ENCODE data around the gene ERVV-1. TPM values are rescaled to one million over a fixed set of nuclear protein-coding genes. Genes with fewer than 3 reads are reported as not detected.

The ERVV-1 gene
- total RNA-seq, 1 donor from 2014 or later, result not detected

DNA sequence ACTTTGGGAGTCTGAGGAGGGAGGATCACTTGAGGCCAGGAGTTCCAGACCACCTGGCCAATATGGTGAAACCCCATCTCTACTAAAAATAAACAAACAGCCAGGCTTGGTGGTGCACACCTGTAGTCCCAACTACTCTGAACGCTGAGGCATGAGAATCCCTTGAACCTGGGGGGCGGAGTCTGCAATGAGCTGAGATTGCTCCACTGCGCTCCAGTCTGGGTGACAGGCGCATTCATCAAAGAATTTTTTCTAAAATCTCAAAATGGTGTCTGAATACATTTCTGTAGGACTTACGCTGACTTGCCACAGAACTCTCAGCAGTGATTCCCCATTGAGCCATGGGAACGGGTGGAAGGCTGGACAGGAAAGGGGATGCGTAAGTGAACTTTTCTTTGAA is 18.0 kb upstream of the ERVV-1 start:
- H3K4me3 ChIP-seq (ENCODE audit: insufficient read depth, low read depth, low read length), result no peak overlapping the region
- no peak for DNase-seq (ENCODE audit: low read depth)
- Mint-ChIP-seq H3K9me3 (ENCODE audit: unreplicated experiment) (no peaks in the 10 kb centered on the region), H3K4me3 (ENCODE audit: unreplicated experiment) (no peak overlapping the region), H3K36me3 (ENCODE audit: low read depth, unreplicated experiment) (peaks cover 6% of the 10 kb centered on the region), H3K27ac (ENCODE audit: unreplicated experiment) (no peak overlapping the region), H3K4me1 (ENCODE audit: low read depth, unreplicated experiment) (peaks cover 9% of the 10 kb centered on the region), H3K27me3 (ENCODE audit: low read depth, unreplicated experiment) (peaks cover 4% of the 10 kb centered on the region)
- TF ChIP-seq EZH2 (IDR thresholded peaks at IDR 0.05; ENCODE audit: insufficient read depth, low read length), result no peak
- TF ChIP-seq, protein P1, sequence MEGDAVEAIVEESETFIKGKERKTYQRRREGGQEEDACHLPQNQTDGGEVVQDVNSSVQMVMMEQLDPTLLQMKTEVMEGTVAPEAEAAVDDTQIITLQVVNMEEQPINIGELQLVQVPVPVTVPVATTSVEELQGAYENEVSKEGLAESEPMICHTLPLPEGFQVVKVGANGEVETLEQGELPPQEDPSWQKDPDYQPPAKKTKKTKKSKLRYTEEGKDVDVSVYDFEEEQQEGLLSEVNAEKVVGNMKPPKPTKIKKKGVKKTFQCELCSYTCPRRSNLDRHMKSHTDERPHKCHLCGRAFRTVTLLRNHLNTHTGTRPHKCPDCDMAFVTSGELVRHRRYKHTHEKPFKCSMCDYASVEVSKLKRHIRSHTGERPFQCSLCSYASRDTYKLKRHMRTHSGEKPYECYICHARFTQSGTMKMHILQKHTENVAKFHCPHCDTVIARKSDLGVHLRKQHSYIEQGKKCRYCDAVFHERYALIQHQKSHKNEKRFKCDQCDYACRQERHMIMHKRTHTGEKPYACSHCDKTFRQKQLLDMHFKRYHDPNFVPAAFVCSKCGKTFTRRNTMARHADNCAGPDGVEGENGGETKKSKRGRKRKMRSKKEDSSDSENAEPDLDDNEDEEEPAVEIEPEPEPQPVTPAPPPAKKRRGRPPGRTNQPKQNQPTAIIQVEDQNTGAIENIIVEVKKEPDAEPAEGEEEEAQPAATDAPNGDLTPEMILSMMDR (IDR thresholded peaks at IDR 0.05; ENCODE audit: insufficient read depth, low read depth, low read length), result no peak
- no peak overlapping the region for H3K9ac ChIP-seq (ENCODE audit: low read length)
- H3K4me1 ChIP-seq (ENCODE audit: insufficient read depth, low read length), result peaks cover 2% of the 10 kb centered on the region
- H2AFZ ChIP-seq (ENCODE audit: low read depth, low read length), result no peak overlapping the region
- no peaks in the 10 kb centered on the region for H3K79me2 ChIP-seq (ENCODE audit: insufficient read depth, low read length)
- no peak for FAIRE-seq
- no peaks in the 10 kb centered on the region for H4K20me1 ChIP-seq (ENCODE audit: insufficient read depth, low read length)
- no peaks in the 10 kb centered on the region for H3K27me3 ChIP-seq (ENCODE audit: insufficient read depth, low read length)
- no peak overlapping the region for H3K4me2 ChIP-seq (ENCODE audit: low read length)
- H3K9me3 ChIP-seq (ENCODE audit: insufficient read depth, low read depth, low read length), result no peaks in the 10 kb centered on the region
- no peaks in the 10 kb centered on the region for H3K36me3 ChIP-seq (ENCODE audit: insufficient read depth, low read length)
- no peak overlapping the region for H3K27ac ChIP-seq (ENCODE audit: low read depth, low read length)

DNA sequence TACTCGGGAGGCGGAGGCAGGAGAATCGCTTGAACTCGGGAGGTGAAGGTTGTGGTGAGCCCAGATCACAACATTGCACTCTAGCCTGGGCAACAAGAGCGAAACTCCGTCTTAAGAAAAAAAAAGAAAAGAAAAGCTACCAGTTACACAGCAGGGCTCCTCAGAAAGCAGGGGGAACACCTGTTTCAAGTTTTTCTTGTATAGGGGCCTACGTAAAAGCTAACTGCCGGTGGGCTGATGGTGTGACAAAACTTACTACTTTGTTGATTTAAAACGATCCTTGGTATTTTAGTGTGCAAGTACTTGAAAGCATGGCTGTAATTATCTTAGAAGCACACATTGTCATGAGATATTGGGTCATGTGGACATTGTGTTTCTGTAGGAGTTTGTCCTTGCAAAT is 15.7 kb upstream of the ERVV-1 start:
- H2AFZ ChIP-seq (ENCODE audit: low read depth, low read length), result no peak overlapping the region
- H3K9me3 Mint-ChIP-seq (ENCODE audit: unreplicated experiment), result no peaks in the 10 kb centered on the region
- no peaks in the 10 kb centered on the region for H3K9me3 ChIP-seq (ENCODE audit: insufficient read depth, low read depth, low read length)
- H3K27me3 ChIP-seq (ENCODE audit: insufficient read depth, low read length), result no peaks in the 10 kb centered on the region
- H3K4me1 ChIP-seq (ENCODE audit: insufficient read depth, low read length), result no peaks in the 10 kb centered on the region
- no peak overlapping the region for H3K4me2 ChIP-seq (ENCODE audit: low read length)
- H3K27me3 Mint-ChIP-seq (ENCODE audit: low read depth, unreplicated experiment), result peaks cover 4% of the 10 kb centered on the region
- no peak overlapping the region for H3K4me3 ChIP-seq (ENCODE audit: insufficient read depth, low read depth, low read length)
- H3K4me1 Mint-ChIP-seq (ENCODE audit: low read depth, unreplicated experiment), result no peaks in the 10 kb centered on the region
- FAIRE-seq (no peak), DNase-seq (ENCODE audit: low read depth) (no peak)
- H3K9ac ChIP-seq (ENCODE audit: low read length), result no peak overlapping the region
- no peaks in the 10 kb centered on the region for H4K20me1 ChIP-seq (ENCODE audit: insufficient read depth, low read length)
- H3K27ac ChIP-seq (ENCODE audit: low read depth, low read length), result no peak overlapping the region
- TF ChIP-seq, protein P1 (IDR thresholded peaks at IDR 0.05; ENCODE audit: insufficient read depth, low read depth, low read length), result no peak
- no peak overlapping the region for H3K4me3 Mint-ChIP-seq (ENCODE audit: unreplicated experiment)
- H3K36me3 ChIP-seq (ENCODE audit: insufficient read depth, low read length), result no peaks in the 10 kb centered on the region
- H3K36me3 Mint-ChIP-seq (ENCODE audit: low read depth, unreplicated experiment), result peaks cover 4% of the 10 kb centered on the region
- no peaks in the 10 kb centered on the region for H3K79me2 ChIP-seq (ENCODE audit: insufficient read depth, low read length)
- H3K27ac Mint-ChIP-seq (ENCODE audit: unreplicated experiment), result no peak overlapping the region

DNA sequence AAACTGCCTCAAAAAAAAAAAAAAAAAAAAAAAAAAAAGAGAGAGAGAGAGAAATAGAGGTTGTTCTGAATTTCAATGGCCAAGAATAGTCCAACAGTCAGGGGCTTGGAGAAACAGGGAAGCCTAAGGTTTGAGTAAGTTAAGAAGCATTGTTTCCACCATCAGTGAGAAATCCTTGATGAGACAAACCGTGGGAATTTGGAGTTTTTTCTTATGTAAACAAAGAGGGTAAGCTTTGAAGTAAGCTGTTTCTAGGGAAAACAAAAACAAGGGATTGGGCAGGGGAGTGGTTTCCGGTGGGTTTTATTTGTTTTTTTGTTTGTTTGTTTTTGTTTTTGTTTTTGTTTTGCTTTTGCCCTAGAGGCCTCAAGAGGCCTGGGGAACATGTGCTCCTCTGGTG is 11.2 kb upstream of the ERVV-1 start:
- no peaks in the 10 kb centered on the region for H3K4me1 ChIP-seq (ENCODE audit: insufficient read depth, low read length)
- H3K4me3 Mint-ChIP-seq (ENCODE audit: unreplicated experiment), result no peak overlapping the region
- DNase-seq (ENCODE audit: low read depth) (no peak), FAIRE-seq (no peak)
- no peaks in the 10 kb centered on the region for H3K27me3 ChIP-seq (ENCODE audit: insufficient read depth, low read length)
- no peak overlapping the region for H3K4me2 ChIP-seq (ENCODE audit: low read length)
- TF ChIP-seq, protein P1 (IDR thresholded peaks at IDR 0.05; ENCODE audit: insufficient read depth, low read depth, low read length), result no peak
- TF ChIP-seq EZH2 (IDR thresholded peaks at IDR 0.05; ENCODE audit: insufficient read depth, low read length), result no peak
- no peaks in the 10 kb centered on the region for H3K36me3 ChIP-seq (ENCODE audit: insufficient read depth, low read length)
- no peaks in the 10 kb centered on the region for H3K9me3 Mint-ChIP-seq (ENCODE audit: unreplicated experiment)
- H4K20me1 ChIP-seq (ENCODE audit: insufficient read depth, low read length), result no peaks in the 10 kb centered on the region
- H3K9me3 ChIP-seq (ENCODE audit: insufficient read depth, low read depth, low read length), result peaks cover 7% of the 10 kb centered on the region
- no peak overlapping the region for H3K27ac Mint-ChIP-seq (ENCODE audit: unreplicated experiment)
- H3K4me1 Mint-ChIP-seq (ENCODE audit: low read depth, unreplicated experiment), result peaks cover 2% of the 10 kb centered on the region
- no peak overlapping the region for H3K9ac ChIP-seq (ENCODE audit: low read length)
- no peaks in the 10 kb centered on the region for H3K79me2 ChIP-seq (ENCODE audit: insufficient read depth, low read length)
- H3K27ac ChIP-seq (ENCODE audit: low read depth, low read length), result no peak overlapping the region
- no peak overlapping the region for H3K4me3 ChIP-seq (ENCODE audit: insufficient read depth, low read depth, low read length)
- H3K27me3 Mint-ChIP-seq (ENCODE audit: low read depth, unreplicated experiment), result peaks cover 4% of the 10 kb centered on the region
- no peak overlapping the region for H2AFZ ChIP-seq (ENCODE audit: low read depth, low read length)
- peaks cover 11% of the 10 kb centered on the region for H3K36me3 Mint-ChIP-seq (ENCODE audit: low read depth, unreplicated experiment)
